Breast epithelium (tissue), 4 donors: ENCODE results near the gene BAZ2B. TPM values are rescaled to one million over a fixed set of nuclear protein-coding genes. Genes with fewer than 3 reads are reported as not detected.

Experiments used
- DNase-seq, 2 donors: peaks; one replicate each; pipeline ENCODE4 v3.0.0-alpha.2; 2019; ENCODE audit warnings: low spot score in 2 of 2
- H3K27ac ChIP-seq, 2 donors: fragments of 200-600 bp; sonication (generic) in 1 of 2; one replicate each; pipeline ENCODE4 v1.5.1; 2016 to 2019; ENCODE audit warnings: mild to moderate bottlenecking in 1 of 2
- H3K27me3 ChIP-seq, 2 donors: fragments of 200-600 bp; sonication (generic) in 1 of 2; one replicate each; pipeline versions ENCODE4 v1.5.1 to v1.6.0; 2017 to 2019; ENCODE audit warnings: control low read depth in 1 of 2, mild to moderate bottlenecking in 1 of 2
- H3K36me3 ChIP-seq: fragments of 200-600 bp; one replicate; pipeline ENCODE4 v1.5.1; 2019
- H3K4me1 ChIP-seq, 2 donors: fragments of 200-600 bp; sonication (generic); one replicate each; pipeline ENCODE4 v1.5.1; 2016 to 2019; ENCODE audit warnings: control low read depth in 1 of 2
- H3K4me3 ChIP-seq, 3 donors: fragments of 200-600 bp; sonication (generic); 1 replicate in 2 of 3; 2 replicates in 1 of 3; pipeline ENCODE4 v1.5.1; 2016 to 2019; ENCODE audit warnings: mild to moderate bottlenecking in 3 of 3, moderate library complexity in 2 of 3
- H3K9me3 ChIP-seq, 2 donors: fragments of 200-600 bp; sonication (generic) in 1 of 2; one replicate each; pipeline ENCODE4 v1.5.1; 2016 to 2019; ENCODE audit warnings: control low read depth in 1 of 2
- POLR2A ChIP-seq: fragments of 450-650 bp; IDR thresholded peaks from one replicate; pipeline ENCODE4 v1.6.1; 2016; ENCODE audit warnings: antibody characterized with exemption, mild to moderate bottlenecking, moderate library complexity
- POLR2AphosphoS5 ChIP-seq, 3 donors: sonication (generic); formaldehyde crosslinking; IDR thresholded peaks; one replicate each; pipeline ENCODE4 v1.6.1; 2017; ENCODE audit warnings: antibody characterized with exemption in 3 of 3
- intact Hi-C: fragments of 100-400 bp; cut with DNase I; formaldehyde crosslinking; loops from one replicate; pipeline ENCODE4 v1.15.1; 2023; ENCODE audit warnings: low total_unique reads
- total RNA-seq, 3 donors: library from RNA; depleted of rRNA; stranded (reverse); fragments of >200 nt; gene quantifications; one replicate each; pipeline ENCODE4 v1.1.0, GENCODE V29; 2016
- TF ChIP-seq, protein P1 (sequence below), 3 donors: fragments of 450-650 bp; IDR thresholded peaks; one replicate each; pipeline ENCODE4 v1.5.1; 2016 to 2017; ENCODE audit warnings: antibody characterized with exemption in 3 of 3, mild to moderate bottlenecking in 3 of 3, moderate library complexity in 3 of 3

The BAZ2B gene
- total RNA-seq, 3 donors from 2014 or later = 86.1 to 250 (median 143) TPM

DNA sequence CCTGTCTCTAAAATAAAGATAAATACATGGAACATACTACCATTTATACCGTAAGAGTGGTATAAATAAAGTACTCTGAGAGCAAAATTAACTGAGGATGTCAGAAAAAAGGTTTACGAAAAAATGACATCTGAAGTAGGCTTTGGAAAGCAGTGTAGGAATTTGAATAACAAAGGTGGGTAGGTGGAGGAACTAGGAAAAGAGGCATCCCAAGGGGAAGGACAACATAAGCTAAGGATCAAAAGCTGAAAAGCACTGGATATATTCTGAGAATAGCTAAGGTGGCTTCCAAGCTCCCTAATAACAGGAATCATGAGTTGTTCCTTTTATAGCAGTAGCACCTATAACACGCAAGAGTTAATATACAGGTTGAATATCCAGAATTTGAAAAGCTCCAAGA is 91.3 kb downstream of the BAZ2B start:
- no peak overlapping the region for H3K27ac ChIP-seq
- TF ChIP-seq, protein P1, sequence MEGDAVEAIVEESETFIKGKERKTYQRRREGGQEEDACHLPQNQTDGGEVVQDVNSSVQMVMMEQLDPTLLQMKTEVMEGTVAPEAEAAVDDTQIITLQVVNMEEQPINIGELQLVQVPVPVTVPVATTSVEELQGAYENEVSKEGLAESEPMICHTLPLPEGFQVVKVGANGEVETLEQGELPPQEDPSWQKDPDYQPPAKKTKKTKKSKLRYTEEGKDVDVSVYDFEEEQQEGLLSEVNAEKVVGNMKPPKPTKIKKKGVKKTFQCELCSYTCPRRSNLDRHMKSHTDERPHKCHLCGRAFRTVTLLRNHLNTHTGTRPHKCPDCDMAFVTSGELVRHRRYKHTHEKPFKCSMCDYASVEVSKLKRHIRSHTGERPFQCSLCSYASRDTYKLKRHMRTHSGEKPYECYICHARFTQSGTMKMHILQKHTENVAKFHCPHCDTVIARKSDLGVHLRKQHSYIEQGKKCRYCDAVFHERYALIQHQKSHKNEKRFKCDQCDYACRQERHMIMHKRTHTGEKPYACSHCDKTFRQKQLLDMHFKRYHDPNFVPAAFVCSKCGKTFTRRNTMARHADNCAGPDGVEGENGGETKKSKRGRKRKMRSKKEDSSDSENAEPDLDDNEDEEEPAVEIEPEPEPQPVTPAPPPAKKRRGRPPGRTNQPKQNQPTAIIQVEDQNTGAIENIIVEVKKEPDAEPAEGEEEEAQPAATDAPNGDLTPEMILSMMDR (IDR thresholded peaks at IDR 0.05) = no peak
- DNase-seq = no peak
- H3K27me3 ChIP-seq = no peaks in the 10 kb centered on the region
- H3K4me3 ChIP-seq = no peak overlapping the region
- no peaks in the 10 kb centered on the region for H3K36me3 ChIP-seq
- H3K4me1 ChIP-seq = no peaks in the 10 kb centered on the region
- intact Hi-C loops = no loop called here
- H3K9me3 ChIP-seq = no peaks in the 10 kb centered on the region

DNA sequence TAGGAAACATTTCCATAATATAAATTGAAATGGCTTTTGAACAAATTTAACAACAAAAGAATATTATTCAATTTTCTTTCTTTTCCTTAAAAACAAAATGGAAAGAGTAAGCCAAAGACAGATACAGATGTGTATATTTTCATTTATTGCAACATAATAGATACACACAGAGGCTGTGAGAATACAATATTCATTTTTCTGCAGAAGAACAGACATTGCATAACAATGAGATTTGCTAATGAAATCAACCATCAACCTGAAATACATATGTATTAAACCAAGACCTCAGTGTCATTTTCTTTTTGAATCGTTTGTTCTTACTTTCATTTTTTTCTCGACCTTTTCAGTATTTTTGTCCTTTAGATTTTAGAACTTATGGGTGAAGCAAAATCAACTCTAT is 95.1 kb downstream of the BAZ2B start:
- peaks cover 0 to 10% of the 10 kb centered on the region in 2 donors for H3K4me1 ChIP-seq
- no peaks in the 10 kb centered on the region for H3K36me3 ChIP-seq
- no peak for DNase-seq
- H3K4me3 ChIP-seq = no peak overlapping the region
- H3K27me3 ChIP-seq = no peaks in the 10 kb centered on the region
- no peaks in the 10 kb centered on the region for H3K9me3 ChIP-seq
- TF ChIP-seq, protein P1 (IDR thresholded peaks at IDR 0.05) = no peak
- no peak for TF ChIP-seq POLR2AphosphoS5 (IDR thresholded peaks at IDR 0.05)
- no peak for TF ChIP-seq POLR2A
- intact Hi-C loops = no loop called here
- H3K27ac ChIP-seq = no peak overlapping the region

DNA sequence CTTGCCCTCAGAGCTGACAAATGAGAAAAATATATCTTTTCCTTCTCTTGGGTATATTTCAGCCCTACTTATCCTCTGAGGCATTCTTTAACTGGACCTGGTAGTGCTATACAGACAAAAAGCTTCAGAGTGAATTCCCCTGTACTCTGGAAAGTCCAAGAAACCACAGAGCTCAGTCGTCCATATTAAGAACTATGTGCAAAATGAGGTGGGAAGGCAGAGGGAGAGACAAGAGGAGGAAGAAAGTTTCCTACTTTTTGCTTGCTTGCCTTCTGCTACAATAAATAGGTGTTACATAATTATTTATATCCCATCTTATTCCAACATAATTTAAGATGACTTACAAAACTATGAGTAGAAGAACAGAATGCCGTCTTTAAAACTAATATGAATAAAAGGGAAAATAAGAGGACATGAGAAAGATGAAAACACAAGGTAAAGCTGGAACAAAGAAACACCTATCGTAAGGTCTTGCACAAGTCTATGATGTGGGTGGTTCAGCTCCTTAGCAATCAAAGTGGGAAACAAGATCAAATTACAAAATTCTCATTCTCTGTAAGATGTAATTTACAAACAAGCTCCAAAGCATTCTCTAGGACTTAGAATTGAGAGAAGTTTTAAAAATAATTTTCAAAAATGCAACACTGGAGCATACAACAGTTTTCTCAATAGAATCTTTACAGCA is 97.9 kb downstream of the BAZ2B start:
- H3K4me1 ChIP-seq = peaks cover 0 to 13% of the 10 kb centered on the region in 2 donors
- TF ChIP-seq POLR2AphosphoS5 (IDR thresholded peaks at IDR 0.05) (no peak), POLR2A (no peak)
- TF ChIP-seq, protein P1 (IDR thresholded peaks at IDR 0.05) = no peak
- H3K36me3 ChIP-seq = no peaks in the 10 kb centered on the region
- no peaks in the 10 kb centered on the region for H3K27me3 ChIP-seq
- intact Hi-C loops = no loop called here
- peak overlapping the region; percentile 33 to 73 for H3K27ac ChIP-seq
- H3K9me3 ChIP-seq = no peaks in the 10 kb centered on the region
- DNase-seq = no peak
- H3K4me3 ChIP-seq = no peak overlapping the region

DNA sequence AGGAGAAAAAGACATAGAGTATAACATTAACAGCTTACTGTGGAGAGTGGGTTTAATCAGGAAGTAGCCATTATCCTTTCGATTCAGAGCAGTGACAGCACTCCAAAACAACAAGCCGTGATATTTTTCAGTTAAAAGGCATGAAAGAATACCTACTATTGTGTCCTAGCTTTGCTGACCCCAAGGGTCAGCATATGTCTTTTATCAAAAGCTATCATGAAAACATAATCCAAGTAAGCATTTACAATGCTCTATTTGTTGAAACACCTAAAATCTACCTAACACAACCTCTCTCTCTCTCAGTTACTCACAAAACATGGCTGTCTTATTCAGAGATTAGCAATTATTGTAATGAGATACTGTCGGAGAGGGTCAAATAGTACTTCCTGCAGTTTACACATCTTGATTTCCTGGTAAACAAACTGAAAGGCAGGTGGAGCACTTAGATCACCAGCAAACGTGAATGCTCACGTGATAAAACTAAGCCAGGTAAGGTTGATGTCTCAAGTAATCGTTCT is 100.0 kb downstream of the BAZ2B start:
- Histone ChIP-seq H3K36me3 (no peaks in the 10 kb centered on the region), H3K4me1 (peaks cover 0 to 17% of the 10 kb centered on the region in 2 donors), H3K27ac (peak overlapping the region; percentile 85 to 86), H3K4me3 (peak overlapping the region; percentile 39 to 65 (median 50)), H3K9me3 (no peaks in the 10 kb centered on the region), H3K27me3 (no peaks in the 10 kb centered on the region)
- TF ChIP-seq, protein P1 (IDR thresholded peaks at IDR 0.05) = no peak
- TF ChIP-seq POLR2A (no peak), POLR2AphosphoS5 (IDR thresholded peaks at IDR 0.05) (peak in 1 of 3 donors; percentile 17)
- intact Hi-C loops = no loop called here
- DNase-seq = no peak

DNA sequence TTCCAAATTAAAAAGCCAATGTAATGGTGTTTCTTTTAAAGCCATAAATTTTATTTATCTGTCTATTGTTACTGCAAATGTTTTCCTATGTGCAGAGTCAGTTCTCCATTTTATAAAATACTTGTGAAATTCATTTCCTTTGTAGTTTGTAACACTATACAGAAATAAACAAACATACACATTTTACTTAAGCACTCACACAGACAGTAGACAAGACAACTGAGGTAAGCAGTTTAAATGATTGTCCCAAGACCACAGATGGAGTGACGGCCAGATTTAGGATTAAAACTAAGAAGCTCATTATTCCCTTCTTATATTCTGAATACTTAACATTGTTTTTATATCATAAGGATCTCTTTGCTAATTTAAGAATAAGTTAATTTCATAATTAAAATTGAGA is 100.9 kb downstream of the BAZ2B start:
- TF ChIP-seq, protein P1 (IDR thresholded peaks at IDR 0.05) = no peak
- no peak for DNase-seq
- Histone ChIP-seq H3K4me1 (peaks cover 0 to 17% of the 10 kb centered on the region in 2 donors), H3K36me3 (no peaks in the 10 kb centered on the region), H3K4me3 (peak overlapping the region; percentile 39 to 65 (median 50)), H3K27me3 (no peaks in the 10 kb centered on the region), H3K27ac (peak overlapping the region; percentile 35 to 86), H3K9me3 (no peaks in the 10 kb centered on the region)
- intact Hi-C loops = no loop called here
